SU-DHL-6 (cell line): ENCODE results near the gene TSSC4.

Experiments
- H2AFZ ChIP-seq: fragments of 200-600 bp; sonication (generic); 2 replicates; pipeline ENCODE4 v1.6.1; 2014; ENCODE audit warnings: low read depth, mild to moderate bottlenecking, moderate library complexity, mixed read lengths, antibody characterized with exemption, low read length; ENCODE audit not compliant: severe bottlenecking
- H3F3A ChIP-seq: fragments of 200-600 bp; shearing (Covaris generic); 2 replicates; pipeline ENCODE4 v1.6.0; 2016; ENCODE audit warnings: antibody characterized with exemption, mild to moderate bottlenecking; ENCODE audit not compliant: insufficient read depth
- H3K27ac ChIP-seq: fragments of 200-600 bp; sonication (generic); 2 replicates; pipeline ENCODE4 v1.5.1; 2016; ENCODE audit warnings: low read depth, mild to moderate bottlenecking, low read length, moderate library complexity, mixed read lengths
- H3K27me3 ChIP-seq: fragments of 200-600 bp; sonication (generic), shearing (Covaris generic); 2 replicates; pipeline ENCODE4 v1.6.0; 2014; ENCODE audit warnings: mild to moderate bottlenecking, low read length
- H3K36me3 ChIP-seq: fragments of 200-600 bp; sonication (generic); 2 replicates; pipeline ENCODE4 v1.6.1; 2014; ENCODE audit warnings: mild to moderate bottlenecking, low read length, mixed read lengths
- H3K4me2 ChIP-seq: fragments of 300-600, 200-600 bp; shearing (Covaris generic), sonication (generic); 2 replicates; pipeline ENCODE4 v1.6.0; 2014; ENCODE audit warnings: low read length, low read depth, mild to moderate bottlenecking; ENCODE audit not compliant: poor library complexity, severe bottlenecking
- H3K4me3 ChIP-seq: fragments of 200-600 bp; sonication (generic); 2 replicates; pipeline ENCODE4 v1.5.1; 2014; ENCODE audit warnings: antibody characterized with exemption, low read length, mild to moderate bottlenecking, mixed read lengths; ENCODE audit not compliant: insufficient read depth, poor library complexity, severe bottlenecking
- H3K79me2 ChIP-seq: fragments of 200-600 bp; sonication (generic); 2 replicates; pipeline ENCODE4 v1.6.1; 2014; ENCODE audit warnings: mild to moderate bottlenecking, low read length, moderate library complexity; ENCODE audit not compliant: insufficient read depth
- H3K9ac ChIP-seq: fragments of 200-600 bp; sonication (generic); 2 replicates; pipeline ENCODE4 v1.7.0; 2014; ENCODE audit warnings: mild to moderate bottlenecking, low read length
- H3K9me2 ChIP-seq: fragments of 200-600 bp; sonication (generic); replicated peaks from 2 replicates; pipeline ENCODE4 v1.6.1; 2014; ENCODE audit warnings: low read length; ENCODE audit not compliant: insufficient read depth
- H3K9me3 ChIP-seq: fragments of 200-600 bp; sonication (generic); 2 replicates; pipeline ENCODE4 v1.6.1; 2014; ENCODE audit warnings: low read length, mixed read lengths; ENCODE audit not compliant: insufficient read depth
- H4K20me1 ChIP-seq: fragments of 200-600 bp; sonication (generic); 2 replicates; pipeline ENCODE4 v1.6.1; 2014; ENCODE audit warnings: low read depth, mild to moderate bottlenecking, antibody characterized with exemption, low read length, moderate library complexity, mixed read lengths
- EZH2phosphoT487 ChIP-seq: fragments of 200-600 bp; sonication (generic), shearing (Covaris generic); conservative IDR thresholded peaks from 2 replicates; pipeline ENCODE4 v1.6.1; 2018; ENCODE audit warnings: mild to moderate bottlenecking, antibody characterized with exemption, low read length, moderate library complexity, mixed read lengths
- TF ChIP-seq, protein P1 (sequence below): fragments of 200-600 bp; sonication (generic); IDR thresholded peaks from one replicate; pipeline ENCODE4 v1.5.1; 2017; ENCODE audit warnings: antibody characterized with exemption, mild to moderate bottlenecking, low read length, moderate library complexity; ENCODE audit not compliant: insufficient read depth, poor library complexity, severe bottlenecking

The TSSC4 gene

DNA sequence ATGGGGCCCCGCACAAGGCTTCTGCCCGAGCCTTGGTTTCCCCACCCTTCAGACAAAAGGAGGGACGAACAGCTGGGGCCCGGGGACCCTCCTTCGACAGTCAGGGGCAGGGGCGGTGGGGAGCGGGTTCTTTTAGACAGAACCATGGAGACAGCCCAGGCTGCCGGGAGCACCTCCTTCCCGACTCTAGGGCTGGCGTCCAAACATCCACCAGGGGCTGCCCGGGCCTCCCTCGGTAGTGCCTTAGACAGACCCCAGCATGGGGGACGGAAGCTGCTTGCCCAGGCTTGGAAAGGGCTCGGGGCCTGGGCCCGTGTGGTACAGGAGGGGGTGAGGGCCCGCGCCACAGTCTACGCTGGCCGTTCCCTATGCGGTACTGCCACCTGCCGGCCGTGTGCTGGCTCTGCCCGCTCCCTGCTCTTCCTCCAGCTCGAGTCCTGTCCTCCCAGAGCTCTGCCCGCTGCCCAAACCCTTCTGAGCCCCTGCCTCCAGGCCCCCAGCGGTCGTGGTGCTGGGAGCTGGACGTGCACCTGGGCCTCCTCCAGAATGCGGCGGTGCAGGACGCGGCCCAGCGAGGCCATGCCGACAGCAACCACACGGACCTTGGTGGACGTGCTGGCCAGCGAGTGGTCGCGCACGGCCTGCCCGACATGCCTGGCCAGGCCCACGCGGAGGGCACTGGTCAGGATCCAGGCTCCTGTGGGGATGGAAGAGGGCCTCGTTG, 20.1 kb downstream of the TSSC4 start:
- no peak overlapping the region for H3K4me3 ChIP-seq
- no peaks in the 10 kb centered on the region for H3K36me3 ChIP-seq
- H3K9me3 ChIP-seq, result no peaks in the 10 kb centered on the region
- H3K9me2 ChIP-seq, result no peaks in the 10 kb centered on the region
- no peaks in the 10 kb centered on the region for H3F3A ChIP-seq
- TF ChIP-seq, protein P1, sequence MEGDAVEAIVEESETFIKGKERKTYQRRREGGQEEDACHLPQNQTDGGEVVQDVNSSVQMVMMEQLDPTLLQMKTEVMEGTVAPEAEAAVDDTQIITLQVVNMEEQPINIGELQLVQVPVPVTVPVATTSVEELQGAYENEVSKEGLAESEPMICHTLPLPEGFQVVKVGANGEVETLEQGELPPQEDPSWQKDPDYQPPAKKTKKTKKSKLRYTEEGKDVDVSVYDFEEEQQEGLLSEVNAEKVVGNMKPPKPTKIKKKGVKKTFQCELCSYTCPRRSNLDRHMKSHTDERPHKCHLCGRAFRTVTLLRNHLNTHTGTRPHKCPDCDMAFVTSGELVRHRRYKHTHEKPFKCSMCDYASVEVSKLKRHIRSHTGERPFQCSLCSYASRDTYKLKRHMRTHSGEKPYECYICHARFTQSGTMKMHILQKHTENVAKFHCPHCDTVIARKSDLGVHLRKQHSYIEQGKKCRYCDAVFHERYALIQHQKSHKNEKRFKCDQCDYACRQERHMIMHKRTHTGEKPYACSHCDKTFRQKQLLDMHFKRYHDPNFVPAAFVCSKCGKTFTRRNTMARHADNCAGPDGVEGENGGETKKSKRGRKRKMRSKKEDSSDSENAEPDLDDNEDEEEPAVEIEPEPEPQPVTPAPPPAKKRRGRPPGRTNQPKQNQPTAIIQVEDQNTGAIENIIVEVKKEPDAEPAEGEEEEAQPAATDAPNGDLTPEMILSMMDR, result peak; percentile 84
- TF ChIP-seq EZH2phosphoT487, result no peak
- no peak overlapping the region for H3K9ac ChIP-seq
- H3K27me3 ChIP-seq, result no peaks in the 10 kb centered on the region
- no peak overlapping the region for H3K27ac ChIP-seq
- no peaks in the 10 kb centered on the region for H4K20me1 ChIP-seq
- no peak overlapping the region for H3K4me2 ChIP-seq
- no peak overlapping the region for H2AFZ ChIP-seq
- no peaks in the 10 kb centered on the region for H3K79me2 ChIP-seq

DNA sequence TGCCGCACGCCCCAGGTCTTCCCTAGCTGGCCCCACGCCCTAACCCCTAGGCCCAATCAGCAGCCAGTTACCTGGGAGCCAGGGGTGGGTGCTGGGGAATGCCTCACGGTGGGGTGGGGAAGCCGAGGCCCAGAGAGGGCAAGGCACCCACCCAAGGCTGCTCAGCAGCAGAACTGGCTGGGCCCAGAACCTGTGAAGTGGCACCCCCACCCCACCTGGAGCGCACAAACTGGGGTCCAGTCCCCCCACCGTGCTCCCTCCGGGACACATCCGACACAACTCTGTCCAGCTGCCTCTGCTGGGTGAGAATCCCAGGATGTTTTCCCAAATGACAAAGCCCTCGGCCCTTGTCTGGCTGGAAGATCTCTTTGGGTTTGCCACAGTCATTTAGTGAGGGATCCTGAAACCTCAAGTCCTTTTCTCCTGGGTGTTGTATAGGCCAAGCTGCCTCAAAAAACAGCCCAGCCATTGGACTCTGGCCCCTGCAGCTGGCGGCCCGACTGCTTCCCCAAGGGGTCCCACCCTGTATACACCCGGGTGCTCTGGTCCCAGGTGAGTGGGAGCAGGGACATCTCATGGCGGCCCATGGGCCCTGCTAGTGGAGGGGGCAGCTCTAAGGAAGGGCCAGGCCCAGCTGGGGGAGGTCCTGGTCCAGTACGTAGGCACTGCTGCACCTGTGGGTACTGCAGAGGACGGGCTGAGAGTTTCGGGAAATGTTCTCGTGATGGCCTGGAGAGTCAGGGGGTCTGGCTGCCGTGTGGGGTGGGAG, 20.9 kb downstream of the TSSC4 start:
- Histone ChIP-seq H3K4me3 (no peak overlapping the region), H3K4me2 (no peak overlapping the region), H3F3A (no peaks in the 10 kb centered on the region), H3K9me2 (no peaks in the 10 kb centered on the region), H4K20me1 (no peaks in the 10 kb centered on the region), H3K27me3 (no peaks in the 10 kb centered on the region), H2AFZ (no peak overlapping the region), H3K9ac (no peak overlapping the region), H3K79me2 (no peaks in the 10 kb centered on the region), H3K9me3 (no peaks in the 10 kb centered on the region), H3K27ac (no peak overlapping the region), H3K36me3 (no peaks in the 10 kb centered on the region)
- no peak for TF ChIP-seq EZH2phosphoT487
- TF ChIP-seq, protein P1, result no peak

DNA sequence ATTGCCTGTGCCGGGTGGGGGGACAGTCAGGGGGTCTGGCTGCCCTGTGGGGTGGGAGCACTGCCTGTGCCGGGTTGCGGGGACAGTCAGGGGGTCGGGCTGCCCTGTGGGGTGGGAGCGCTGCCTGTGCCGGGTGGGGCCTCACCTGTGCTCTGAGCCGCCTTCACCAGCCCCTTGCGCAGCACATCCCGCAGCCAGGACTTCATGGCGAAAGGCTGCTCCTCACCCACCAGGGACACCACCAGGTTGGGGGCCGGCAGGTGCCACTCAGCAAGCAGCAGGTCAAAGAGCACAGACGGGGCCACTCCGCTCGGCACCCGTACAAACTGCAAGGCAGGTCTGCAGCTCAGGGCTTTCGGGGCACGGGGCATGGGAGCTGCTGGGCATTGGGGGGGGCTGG, 21.4 kb downstream of the TSSC4 start:
- H3K27me3 ChIP-seq, result no peaks in the 10 kb centered on the region
- TF ChIP-seq, protein P1, result no peak
- TF ChIP-seq EZH2phosphoT487, result no peak
- H3K36me3 ChIP-seq, result no peaks in the 10 kb centered on the region
- no peak overlapping the region for H3K9ac ChIP-seq
- H3K4me2 ChIP-seq, result no peak overlapping the region
- no peaks in the 10 kb centered on the region for H3K9me2 ChIP-seq
- no peak overlapping the region for H3K4me3 ChIP-seq
- H3K79me2 ChIP-seq, result no peaks in the 10 kb centered on the region
- H2AFZ ChIP-seq, result no peak overlapping the region
- H4K20me1 ChIP-seq, result no peaks in the 10 kb centered on the region
- no peaks in the 10 kb centered on the region for H3F3A ChIP-seq
- no peak overlapping the region for H3K27ac ChIP-seq
- H3K9me3 ChIP-seq, result no peaks in the 10 kb centered on the region
